ENCODE measurements around the gene GGT7.

DNA sequence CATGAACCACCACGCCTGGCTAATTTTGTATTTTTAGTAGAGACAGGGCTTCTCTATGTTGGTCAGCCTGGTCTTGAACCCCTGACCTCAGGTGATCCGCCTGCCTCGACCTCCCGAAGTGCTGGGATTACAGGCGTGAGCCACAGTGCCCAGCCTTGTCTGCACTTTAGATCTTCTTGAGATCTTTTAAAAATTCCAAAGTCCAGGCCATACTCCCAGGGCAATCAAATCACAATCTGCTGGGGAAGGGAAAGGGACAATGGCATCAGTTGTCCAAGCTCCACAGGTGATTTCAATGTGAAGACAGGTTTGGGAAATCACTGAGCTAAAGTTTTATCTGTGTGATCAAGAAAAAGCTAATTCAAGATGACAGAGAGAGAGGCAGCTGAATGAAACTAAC lies 64.1 kb downstream of the GGT7 start:
- TF ChIP-seq HMGXB4 (CRISPR knock-in tag; IDR thresholded peaks at IDR 0.05) (no peak), HMGA2 (CRISPR knock-in tag; IDR thresholded peaks at IDR 0.05) (no peak), ESRRA (CRISPR knock-in tag; IDR thresholded peaks at IDR 0.05; ENCODE audit: borderline replicate concordance) (no peak), FOXK1 (CRISPR knock-in tag; IDR thresholded peaks at IDR 0.05) (no peak), ZBTB21 (CRISPR knock-in tag; IDR thresholded peaks at IDR 0.05; ENCODE audit: borderline replicate concordance) (no peak), SP1 (CRISPR knock-in tag; conservative IDR thresholded peaks at IDR 0.05) (no peak), PRDM15 (CRISPR knock-in tag; IDR thresholded peaks at IDR 0.05) (no peak)
- TF ChIP-seq, protein P1, sequence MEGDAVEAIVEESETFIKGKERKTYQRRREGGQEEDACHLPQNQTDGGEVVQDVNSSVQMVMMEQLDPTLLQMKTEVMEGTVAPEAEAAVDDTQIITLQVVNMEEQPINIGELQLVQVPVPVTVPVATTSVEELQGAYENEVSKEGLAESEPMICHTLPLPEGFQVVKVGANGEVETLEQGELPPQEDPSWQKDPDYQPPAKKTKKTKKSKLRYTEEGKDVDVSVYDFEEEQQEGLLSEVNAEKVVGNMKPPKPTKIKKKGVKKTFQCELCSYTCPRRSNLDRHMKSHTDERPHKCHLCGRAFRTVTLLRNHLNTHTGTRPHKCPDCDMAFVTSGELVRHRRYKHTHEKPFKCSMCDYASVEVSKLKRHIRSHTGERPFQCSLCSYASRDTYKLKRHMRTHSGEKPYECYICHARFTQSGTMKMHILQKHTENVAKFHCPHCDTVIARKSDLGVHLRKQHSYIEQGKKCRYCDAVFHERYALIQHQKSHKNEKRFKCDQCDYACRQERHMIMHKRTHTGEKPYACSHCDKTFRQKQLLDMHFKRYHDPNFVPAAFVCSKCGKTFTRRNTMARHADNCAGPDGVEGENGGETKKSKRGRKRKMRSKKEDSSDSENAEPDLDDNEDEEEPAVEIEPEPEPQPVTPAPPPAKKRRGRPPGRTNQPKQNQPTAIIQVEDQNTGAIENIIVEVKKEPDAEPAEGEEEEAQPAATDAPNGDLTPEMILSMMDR (IDR thresholded peaks at IDR 0.05) = no peak
- TF ChIP-seq, protein P2, sequence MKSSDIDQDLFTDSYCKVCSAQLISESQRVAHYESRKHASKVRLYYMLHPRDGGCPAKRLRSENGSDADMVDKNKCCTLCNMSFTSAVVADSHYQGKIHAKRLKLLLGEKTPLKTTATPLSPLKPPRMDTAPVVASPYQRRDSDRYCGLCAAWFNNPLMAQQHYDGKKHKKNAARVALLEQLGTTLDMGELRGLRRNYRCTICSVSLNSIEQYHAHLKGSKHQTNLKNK (CRISPR knock-in tag; IDR thresholded peaks at IDR 0.05) = no peak
- TF ChIP-seq, protein P3, sequence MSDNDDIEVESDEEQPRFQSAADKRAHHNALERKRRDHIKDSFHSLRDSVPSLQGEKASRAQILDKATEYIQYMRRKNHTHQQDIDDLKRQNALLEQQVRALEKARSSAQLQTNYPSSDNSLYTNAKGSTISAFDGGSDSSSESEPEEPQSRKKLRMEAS (CRISPR knock-in tag; IDR thresholded peaks at IDR 0.05) = no peak
- TF ChIP-seq, protein P4, sequence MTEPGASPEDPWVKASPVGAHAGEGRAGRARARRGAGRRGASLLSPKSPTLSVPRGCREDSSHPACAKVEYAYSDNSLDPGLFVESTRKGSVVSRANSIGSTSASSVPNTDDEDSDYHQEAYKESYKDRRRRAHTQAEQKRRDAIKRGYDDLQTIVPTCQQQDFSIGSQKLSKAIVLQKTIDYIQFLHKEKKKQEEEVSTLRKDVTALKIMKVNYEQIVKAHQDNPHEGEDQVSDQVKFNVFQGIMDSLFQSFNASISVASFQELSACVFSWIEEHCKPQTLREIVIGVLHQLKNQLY (CRISPR knock-in tag; IDR thresholded peaks at IDR 0.05) = no peak
